OCI-LY7 (cell line): ENCODE measurements around the gene RAB3B. TPM values are rescaled to one million over a fixed set of nuclear protein-coding genes. Genes with fewer than 3 reads are reported as not detected.

Experiments
- BruUV-seq: library from RNA; stranded (reverse); fragments of 400-500 nt; replicated peaks from 2 replicates; lab custom pipeline; 2021; lab: Mats Ljungman, UMichigan
- CTCF ChIA-PET: fragments of 300-600 bp; sonication (Branson Sonifier 250); formaldehyde crosslinking; loops from one replicate; lab custom pipeline; 2022; ENCODE audit warnings: antibody characterized with exemption; ENCODE audit not compliant: unreplicated experiment; lab: Charles Lee
- POLR2A ChIA-PET: fragments of 300-600 bp; sonication (Branson Sonifier 250); formaldehyde crosslinking; loops from one replicate; lab custom pipeline; 2022; ENCODE audit warnings: antibody characterized with exemption; lab: Charles Lee
- DNase-seq: peaks from one replicate; pipeline ENCODE4 v3.0.0-alpha.2; 2015; ENCODE audit warnings: low spot score
- H2AFZ ChIP-seq: fragments of 200-600 bp; sonication (generic), shearing (Covaris generic); 2 replicates; pipeline ENCODE4 v1.6.1; 2014; ENCODE audit warnings: mild to moderate bottlenecking, antibody characterized with exemption, low read length, moderate library complexity
- H3K27ac ChIP-seq: fragments of 200-600 bp; sonication (generic); 2 replicates; pipeline ENCODE4 v1.5.1; 2014; ENCODE audit warnings: mixed run types, low read depth, mild to moderate bottlenecking, moderate library complexity, low read length, inconsistent platforms; ENCODE audit not compliant: poor library complexity, severe bottlenecking
- H3K36me3 ChIP-seq: fragments of 200-600 bp; sonication (generic); 2 replicates; pipeline ENCODE4 v1.6.1; 2014; ENCODE audit warnings: mild to moderate bottlenecking, antibody characterized with exemption, low read length, moderate library complexity, mixed read lengths; ENCODE audit not compliant: insufficient read depth
- H3K4me1 ChIP-seq: fragments of 200-600 bp; sonication (generic); 2 replicates; pipeline ENCODE4 v1.5.1; 2014; ENCODE audit warnings: mild to moderate bottlenecking, low read length; ENCODE audit not compliant: insufficient read depth, poor library complexity, severe bottlenecking
- H3K4me2 ChIP-seq: fragments of 200-600 bp; sonication (generic); 2 replicates; pipeline ENCODE4 v1.6.1; 2014; ENCODE audit warnings: mild to moderate bottlenecking, low read length
- H3K4me3 ChIP-seq: fragments of 200-600 bp; sonication (generic); 2 replicates; pipeline ENCODE4 v1.5.1; 2014; ENCODE audit warnings: mild to moderate bottlenecking, low read depth, low read length; ENCODE audit not compliant: poor library complexity, severe bottlenecking
- H3K79me2 ChIP-seq: fragments of 200-600 bp; sonication (generic); 2 replicates; pipeline ENCODE4 v1.6.1; 2016; ENCODE audit warnings: low read depth, mild to moderate bottlenecking, low read length, moderate library complexity, mixed read lengths; ENCODE audit not compliant: insufficient read depth
- H3K9me2 ChIP-seq: fragments of 200-600 bp; sonication (generic); 2 replicates; pipeline ENCODE4 v1.6.1; 2016; ENCODE audit warnings: mild to moderate bottlenecking, low read length, mixed read lengths; ENCODE audit not compliant: insufficient read depth
- H3K9me3 ChIP-seq: fragments of 200-600 bp; sonication (generic); 2 replicates; pipeline ENCODE4 v1.6.1; 2014; ENCODE audit warnings: mild to moderate bottlenecking, mixed run types, low read length, mixed read lengths
- H4K20me1 ChIP-seq: fragments of 200-600 bp; sonication (generic); 2 replicates; pipeline ENCODE4 v1.6.1; 2014; ENCODE audit warnings: mild to moderate bottlenecking, antibody characterized with exemption, low read length, moderate library complexity, mixed read lengths; ENCODE audit not compliant: insufficient read depth
- EZH2phosphoT487 ChIP-seq: fragments of 200-600 bp; sonication (generic); IDR thresholded peaks from 2 replicates; pipeline ENCODE4 v1.6.1; 2018; ENCODE audit warnings: low read depth, borderline replicate concordance, mild to moderate bottlenecking, mixed run types, antibody characterized with exemption, low read length, moderate library complexity, mixed read lengths
- intact Hi-C: fragments of 100-400 bp; cut with micrococcal nuclease; formaldehyde crosslinking; loops from one replicate; pipeline ENCODE4 v1.10.0; 2022; ENCODE audit not compliant: unreplicated experiment
- total RNA-seq, 2 experiments: library from RNA; depleted of rRNA in 1 of 2; stranded (reverse); fragments of >200 nt in 1 of 2; shearing (Covaris generic) in 1 of 2; gene quantifications; 2 replicates each; pipeline ENCODE4 v1.2.3, GENCODE V29; 2014 to 2022
- TF ChIP-seq, protein P1 (sequence below): fragments of 200-600 bp; sonication (generic); conservative IDR thresholded peaks from 2 replicates; pipeline ENCODE4 v1.5.1; 2014; ENCODE audit warnings: mild to moderate bottlenecking, antibody characterized with exemption, low read length, moderate library complexity, mixed read lengths

Gene RAB3B
- total RNA-seq, 2 experiments from 2014 or later, result 0.03 TPM; not detected in 1

DNA sequence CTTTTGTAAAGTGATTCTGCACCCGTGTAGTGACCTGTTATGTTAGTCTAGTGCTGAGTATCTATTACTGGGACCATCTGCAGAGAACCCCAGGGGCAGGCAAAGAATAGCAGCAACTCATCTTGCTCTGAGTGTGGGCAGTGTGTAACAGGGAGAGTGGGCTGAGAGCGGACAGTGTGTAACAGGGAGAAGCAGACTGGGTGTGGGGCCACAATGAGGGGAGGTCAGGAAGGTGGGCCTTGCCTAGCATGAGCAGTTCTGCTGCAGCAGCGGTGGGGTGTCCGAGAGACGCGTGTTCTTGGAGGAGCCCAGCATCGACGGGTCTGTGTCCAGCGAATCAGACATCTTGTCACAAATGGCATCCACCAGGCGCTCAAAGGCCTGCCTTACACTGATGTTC lies 70.8 kb downstream of the RAB3B start:
- ChIA-PET POLR2A (no interaction called here), CTCF (no interaction called here)
- TF ChIP-seq EZH2phosphoT487, result no peak
- TF ChIP-seq, protein P1, sequence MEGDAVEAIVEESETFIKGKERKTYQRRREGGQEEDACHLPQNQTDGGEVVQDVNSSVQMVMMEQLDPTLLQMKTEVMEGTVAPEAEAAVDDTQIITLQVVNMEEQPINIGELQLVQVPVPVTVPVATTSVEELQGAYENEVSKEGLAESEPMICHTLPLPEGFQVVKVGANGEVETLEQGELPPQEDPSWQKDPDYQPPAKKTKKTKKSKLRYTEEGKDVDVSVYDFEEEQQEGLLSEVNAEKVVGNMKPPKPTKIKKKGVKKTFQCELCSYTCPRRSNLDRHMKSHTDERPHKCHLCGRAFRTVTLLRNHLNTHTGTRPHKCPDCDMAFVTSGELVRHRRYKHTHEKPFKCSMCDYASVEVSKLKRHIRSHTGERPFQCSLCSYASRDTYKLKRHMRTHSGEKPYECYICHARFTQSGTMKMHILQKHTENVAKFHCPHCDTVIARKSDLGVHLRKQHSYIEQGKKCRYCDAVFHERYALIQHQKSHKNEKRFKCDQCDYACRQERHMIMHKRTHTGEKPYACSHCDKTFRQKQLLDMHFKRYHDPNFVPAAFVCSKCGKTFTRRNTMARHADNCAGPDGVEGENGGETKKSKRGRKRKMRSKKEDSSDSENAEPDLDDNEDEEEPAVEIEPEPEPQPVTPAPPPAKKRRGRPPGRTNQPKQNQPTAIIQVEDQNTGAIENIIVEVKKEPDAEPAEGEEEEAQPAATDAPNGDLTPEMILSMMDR, result no peak
- no peak for DNase-seq
- no peaks in the 10 kb centered on the region for H3K79me2 ChIP-seq
- H3K4me3 ChIP-seq, result no peak overlapping the region
- no peak overlapping the region for H2AFZ ChIP-seq
- H3K36me3 ChIP-seq, result no peaks in the 10 kb centered on the region
- no TSS peak for BruUV-seq
- H3K4me1 ChIP-seq, result no peaks in the 10 kb centered on the region
- H4K20me1 ChIP-seq, result no peaks in the 10 kb centered on the region
- no peaks in the 10 kb centered on the region for H3K9me3 ChIP-seq
- no peaks in the 10 kb centered on the region for H3K9me2 ChIP-seq
- H3K4me2 ChIP-seq, result no peak overlapping the region
- intact Hi-C loops, result no loop called here
- no peak overlapping the region for H3K27ac ChIP-seq

DNA sequence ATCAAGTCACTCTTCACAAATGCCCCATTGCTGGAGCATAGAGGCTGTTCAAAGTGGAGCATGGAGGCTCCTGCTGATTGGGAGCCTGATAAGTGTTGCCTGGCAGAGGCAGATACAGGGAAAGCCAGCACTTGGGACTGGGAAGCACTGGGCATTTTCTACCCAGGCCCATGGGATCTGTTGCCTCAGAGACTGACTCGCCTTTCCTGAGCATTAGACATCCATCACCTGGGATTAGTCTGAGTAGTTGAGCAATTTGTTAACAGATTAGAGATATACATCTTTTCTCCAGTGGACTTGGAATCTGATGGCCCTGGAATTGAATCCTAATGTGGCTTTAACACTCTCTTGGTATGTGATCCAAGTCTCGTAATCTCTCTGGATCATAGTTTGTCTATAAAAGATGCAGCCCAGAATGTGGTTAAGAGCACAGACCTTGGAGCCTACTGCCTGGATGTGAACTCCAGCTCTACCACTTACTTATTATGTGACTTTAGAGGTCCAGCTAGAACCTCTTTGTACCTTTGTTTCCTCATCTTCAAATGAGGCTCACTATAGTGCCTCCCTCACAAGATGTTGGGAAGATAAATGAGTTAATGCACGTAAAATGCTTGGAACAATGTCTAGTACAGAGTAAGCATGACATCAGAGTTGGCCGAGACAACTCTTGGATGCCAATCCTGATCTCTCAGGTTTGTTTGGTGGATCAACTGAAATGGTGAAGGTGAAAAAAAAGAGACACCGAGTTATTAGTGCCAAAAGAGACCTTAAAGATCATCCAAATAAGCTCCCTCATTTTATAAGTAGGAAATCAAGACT lies 73.7 kb downstream of the RAB3B start:
- no peaks in the 10 kb centered on the region for H4K20me1 ChIP-seq
- intact Hi-C loops, result no loop called here
- ChIA-PET CTCF (no interaction called here), POLR2A (interaction anchor here (0.6 to 0.7 kb wide), 2 partner anchors 8 to 332 kb away, joined by 3 read pairs; no protein-coding TSS in a partner anchor)
- no peak overlapping the region for H2AFZ ChIP-seq
- no peaks in the 10 kb centered on the region for H3K4me1 ChIP-seq
- H3K4me2 ChIP-seq, result no peak overlapping the region
- no peak overlapping the region for H3K27ac ChIP-seq
- H3K4me3 ChIP-seq, result no peak overlapping the region
- no TSS peak for BruUV-seq
- TF ChIP-seq, protein P1, result no peak
- TF ChIP-seq EZH2phosphoT487, result no peak
- H3K79me2 ChIP-seq, result no peaks in the 10 kb centered on the region
- no peaks in the 10 kb centered on the region for H3K9me3 ChIP-seq
- no peaks in the 10 kb centered on the region for H3K9me2 ChIP-seq
- DNase-seq, result no peak
- H3K36me3 ChIP-seq, result no peaks in the 10 kb centered on the region

DNA sequence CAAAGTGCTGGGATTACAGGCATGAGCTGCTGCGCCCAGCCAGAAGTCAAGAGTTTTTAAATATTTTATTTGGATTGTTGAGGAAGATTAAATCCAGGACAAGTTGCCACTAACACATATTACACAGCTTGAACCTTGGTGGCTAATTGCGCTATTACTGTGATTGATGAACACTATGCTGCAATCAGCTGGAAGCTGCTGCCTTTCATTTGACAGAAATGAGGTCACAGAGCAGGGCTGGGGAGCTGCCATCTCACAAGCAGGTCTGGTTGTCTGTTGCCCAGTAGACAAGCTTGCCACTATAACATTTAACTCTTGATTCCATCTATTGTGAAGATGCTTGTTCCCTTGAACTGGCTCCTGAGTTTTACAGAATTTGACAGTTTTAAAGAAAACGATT lies 74.5 kb downstream of the RAB3B start:
- ChIA-PET CTCF (no interaction called here), POLR2A (no interaction called here)
- Histone ChIP-seq H3K79me2 (no peaks in the 10 kb centered on the region), H4K20me1 (no peaks in the 10 kb centered on the region), H2AFZ (no peak overlapping the region), H3K4me3 (no peak overlapping the region), H3K4me1 (no peaks in the 10 kb centered on the region), H3K36me3 (no peaks in the 10 kb centered on the region), H3K9me3 (no peaks in the 10 kb centered on the region), H3K4me2 (no peak overlapping the region), H3K27ac (no peak overlapping the region), H3K9me2 (no peaks in the 10 kb centered on the region)
- TF ChIP-seq, protein P1, result no peak
- TF ChIP-seq EZH2phosphoT487, result no peak
- BruUV-seq, result no TSS peak
- intact Hi-C loops, result no loop called here
- no peak for DNase-seq
